Measurements from ENCODE around the gene CDK15. TPM values are rescaled to one million over a fixed set of nuclear protein-coding genes. Genes with fewer than 3 reads are reported as not detected.
"Not testable (repeated sequence)": the region's sequence is repeated elsewhere in the genome, so short reads cannot be mapped to it uniquely, and the experiment has no call there.

Gene CDK15
- total RNA-seq, 2 experiments from 2014 or later = not detected

- Mint-ChIP-seq H3K27ac (no peak overlapping the region), H3K9me3 (no peaks in the 10 kb centered on the region), H3K27me3 (peaks cover 16% of the 10 kb centered on the region), H3K36me3 (ENCODE audit: low read depth) (no peaks in the 10 kb centered on the region), H3K4me1 (no peaks in the 10 kb centered on the region), H3K4me3 (no peak overlapping the region)
- CTCF ChIA-PET = no interaction called here
- no peak for DNase-seq
- POLR2A ChIA-PET = no interaction called here
Measured at GRCh38 chr2:201821080-201821479, 14.7 kb downstream of the CDK15 start.

GRCh38 chr2:201824212-201824611 is 17.9 kb downstream of the CDK15 start:
- no peak overlapping the region for H3K4me3 Mint-ChIP-seq
- CTCF ChIA-PET = interaction anchor here (1.3 kb wide), 1 partner anchor 11 kb away, joined by 3 read pairs; no protein-coding TSS in a partner anchor
- H3K36me3 Mint-ChIP-seq (ENCODE audit: low read depth) = no peaks in the 10 kb centered on the region
- no peak overlapping the region for H3K27ac Mint-ChIP-seq
- POLR2A ChIA-PET = no interaction called here
- no peaks in the 10 kb centered on the region for H3K9me3 Mint-ChIP-seq
- H3K4me1 Mint-ChIP-seq = no peaks in the 10 kb centered on the region
- peaks cover 22% of the 10 kb centered on the region for H3K27me3 Mint-ChIP-seq
- DNase-seq = no peak

DNA sequence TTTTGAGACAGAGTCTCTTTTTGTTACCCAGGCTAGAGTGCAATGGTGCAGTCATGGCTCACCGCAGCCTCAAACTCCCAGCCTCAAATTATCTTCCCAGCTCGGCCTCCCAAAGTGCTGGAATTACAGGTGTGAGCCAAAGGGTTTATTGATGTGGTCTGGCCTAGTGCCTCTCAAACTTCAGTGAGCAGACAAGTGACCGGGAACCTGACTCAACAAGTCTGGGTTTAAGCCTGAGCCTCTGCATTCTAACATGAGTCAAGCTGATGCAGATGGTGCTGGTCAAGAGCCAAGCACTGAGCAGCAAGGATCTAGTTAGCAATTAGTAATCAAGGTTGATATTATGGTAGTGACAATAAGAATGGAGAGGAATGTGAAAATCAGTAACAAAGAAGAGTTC is 21.3 kb downstream of the CDK15 start:
- no peaks in the 10 kb centered on the region for H3K36me3 Mint-ChIP-seq (ENCODE audit: low read depth)
- DNase-seq = no peak
- H3K27ac Mint-ChIP-seq = no peak overlapping the region
- H3K27me3 Mint-ChIP-seq = peaks cover 27% of the 10 kb centered on the region
- no peak overlapping the region for H3K4me3 Mint-ChIP-seq
- ChIA-PET CTCF (no interaction called here), POLR2A (no interaction called here)
- H3K4me1 Mint-ChIP-seq = peaks cover 2% of the 10 kb centered on the region
- H3K9me3 Mint-ChIP-seq = no peaks in the 10 kb centered on the region

DNA sequence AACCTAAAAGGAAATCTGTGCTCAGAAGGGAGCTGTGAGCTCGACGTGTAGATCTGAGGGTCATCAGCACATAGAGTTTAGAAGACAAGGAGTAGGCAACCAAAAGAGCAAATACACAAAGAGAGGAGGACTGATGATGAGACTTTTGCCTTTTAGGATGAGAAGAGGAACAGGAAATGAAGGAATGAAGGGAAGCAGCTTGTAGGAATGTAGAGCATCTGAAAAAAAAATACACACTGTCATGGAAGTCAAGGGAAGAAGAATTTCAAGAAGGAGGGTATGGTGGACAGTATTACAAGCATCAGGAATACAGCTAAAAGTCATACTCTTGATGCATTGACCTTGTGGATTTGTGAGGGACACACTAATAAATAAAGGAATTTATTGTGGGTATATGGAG is 21.9 kb downstream of the CDK15 start:
- Mint-ChIP-seq H3K27ac (no peak overlapping the region), H3K4me1 (peaks cover 2% of the 10 kb centered on the region), H3K9me3 (no peaks in the 10 kb centered on the region), H3K27me3 (peaks cover 26% of the 10 kb centered on the region), H3K4me3 (no peak overlapping the region), H3K36me3 (ENCODE audit: low read depth) (no peaks in the 10 kb centered on the region)
- ChIA-PET CTCF (no interaction called here), POLR2A (no interaction called here)
- no peak for DNase-seq

DNA sequence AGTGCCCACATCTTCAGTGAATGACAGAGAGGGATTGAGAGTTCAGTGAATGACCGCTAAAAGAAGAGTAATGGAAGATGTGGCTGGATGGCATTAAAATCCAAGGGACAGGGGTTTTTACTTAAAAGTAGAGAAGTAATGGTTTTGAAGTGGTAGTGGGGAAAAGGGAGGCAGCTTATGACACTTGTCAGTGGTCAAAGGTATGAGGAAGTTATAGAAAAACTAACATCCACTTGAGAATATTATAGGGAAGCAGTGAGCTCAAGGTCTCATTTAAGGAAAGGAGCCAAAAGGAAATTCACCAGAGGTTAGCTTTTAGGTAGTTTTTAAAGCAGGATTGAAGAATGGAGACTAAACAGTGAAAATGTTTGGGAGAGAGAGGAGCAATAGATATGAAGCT is 24.3 kb downstream of the CDK15 start:
- no peaks in the 10 kb centered on the region for H3K36me3 Mint-ChIP-seq (ENCODE audit: low read depth)
- peaks cover 4% of the 10 kb centered on the region for H3K9me3 Mint-ChIP-seq
- H3K27ac Mint-ChIP-seq = no peak overlapping the region
- POLR2A ChIA-PET = no interaction called here
- CTCF ChIA-PET = no interaction called here
- H3K4me3 Mint-ChIP-seq = no peak overlapping the region
- peaks cover 2% of the 10 kb centered on the region for H3K4me1 Mint-ChIP-seq
- no peak for DNase-seq
- H3K27me3 Mint-ChIP-seq = peaks cover 22% of the 10 kb centered on the region

- H3K4me1 Mint-ChIP-seq = peaks cover 2% of the 10 kb centered on the region
- peaks cover 23% of the 10 kb centered on the region for H3K27me3 Mint-ChIP-seq
- POLR2A ChIA-PET = no interaction called here
- no peaks in the 10 kb centered on the region for H3K36me3 Mint-ChIP-seq (ENCODE audit: low read depth)
- DNase-seq = no peak
- no peak overlapping the region for H3K4me3 Mint-ChIP-seq
- peaks cover 4% of the 10 kb centered on the region for H3K9me3 Mint-ChIP-seq
- no peak overlapping the region for H3K27ac Mint-ChIP-seq
- CTCF ChIA-PET = interaction anchor here (0.9 kb wide), 1 partner anchor 29 kb away, joined by 3 read pairs; no protein-coding TSS in a partner anchor
Measured at GRCh38 chr2:201831469-201831868, 25.1 kb downstream of the CDK15 start.

GRCh38 chr2:201833781-201834180 is 27.4 kb downstream of the CDK15 start:
- H3K27me3 Mint-ChIP-seq = peaks cover 21% of the 10 kb centered on the region
- POLR2A ChIA-PET = no interaction called here
- DNase-seq = no peak
- no peak overlapping the region for H3K27ac Mint-ChIP-seq
- no peak overlapping the region for H3K4me3 Mint-ChIP-seq
- H3K4me1 Mint-ChIP-seq = peaks cover 2% of the 10 kb centered on the region
- no peaks in the 10 kb centered on the region for H3K36me3 Mint-ChIP-seq (ENCODE audit: low read depth)
- CTCF ChIA-PET = interaction anchor here (0.5 to 0.6 kb wide), 2 partner anchors 8 to 564 kb away, joined by 3 to 5 read pairs; no protein-coding TSS in a partner anchor
- peaks cover 4% of the 10 kb centered on the region for H3K9me3 Mint-ChIP-seq

DNA sequence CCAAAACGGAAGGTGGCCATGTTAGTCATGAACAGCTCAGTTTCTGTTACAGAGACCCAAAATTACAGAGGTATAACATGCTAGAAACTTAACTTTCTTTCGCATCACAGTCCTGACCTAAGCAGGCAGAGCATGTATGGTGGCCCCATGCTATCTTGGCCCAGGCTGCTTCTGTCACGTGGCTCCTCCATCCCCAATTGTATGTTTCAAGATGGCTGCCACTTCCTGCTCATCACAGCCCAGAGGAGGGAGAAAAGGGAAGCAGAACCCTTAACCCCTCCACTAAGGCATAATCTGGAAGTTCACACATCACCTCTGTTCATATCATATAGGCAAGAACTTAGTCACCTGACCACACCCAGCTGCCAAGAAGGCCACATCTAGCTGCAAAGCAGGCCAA is 28.7 kb downstream of the CDK15 start:
- H3K36me3 Mint-ChIP-seq (ENCODE audit: low read depth) = no peaks in the 10 kb centered on the region
- peaks cover 2% of the 10 kb centered on the region for H3K4me1 Mint-ChIP-seq
- H3K4me3 Mint-ChIP-seq = no peak overlapping the region
- ChIA-PET POLR2A (no interaction called here), CTCF (interaction anchor here (1.2 kb wide), 1 partner anchor 11 kb away, joined by 3 read pairs; no protein-coding TSS in a partner anchor)
- H3K9me3 Mint-ChIP-seq = peaks cover 4% of the 10 kb centered on the region
- no peak overlapping the region for H3K27ac Mint-ChIP-seq
- H3K27me3 Mint-ChIP-seq = peaks cover 21% of the 10 kb centered on the region
- DNase-seq = no peak

DNA sequence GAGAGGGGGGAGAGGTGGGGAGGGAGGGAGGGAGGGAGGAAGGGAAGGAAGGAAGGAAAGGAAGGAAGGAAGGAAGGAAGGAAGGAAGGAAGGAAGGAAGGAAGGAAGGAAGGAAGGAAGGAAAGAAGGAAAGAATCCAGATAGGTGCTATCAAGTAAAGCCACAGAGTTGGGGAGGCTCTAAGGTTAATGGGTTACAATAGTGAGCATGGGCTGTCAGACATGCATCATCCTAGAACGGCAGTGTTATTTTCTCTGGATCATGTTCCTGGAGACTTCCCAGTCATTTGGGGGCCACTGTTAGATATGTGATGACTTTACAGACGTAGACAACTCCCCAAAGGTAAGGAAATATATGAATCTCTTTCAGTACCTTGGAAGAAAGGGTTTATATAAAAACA is 31.1 kb downstream of the CDK15 start:
- peaks cover 13% of the 10 kb centered on the region for H3K27me3 Mint-ChIP-seq
- H3K27ac Mint-ChIP-seq = no peak overlapping the region
- ChIA-PET CTCF (no interaction called here), POLR2A (no interaction called here)
- H3K4me3 Mint-ChIP-seq = no peak overlapping the region
- no peaks in the 10 kb centered on the region for H3K4me1 Mint-ChIP-seq
- peaks cover 8% of the 10 kb centered on the region for H3K9me3 Mint-ChIP-seq
- DNase-seq = no peak
- no peaks in the 10 kb centered on the region for H3K36me3 Mint-ChIP-seq (ENCODE audit: low read depth)

- Mint-ChIP-seq H3K36me3 (ENCODE audit: low read depth) (no peaks in the 10 kb centered on the region), H3K4me1 (no peaks in the 10 kb centered on the region), H3K9me3 (peaks cover 8% of the 10 kb centered on the region), H3K27me3 (peaks cover 13% of the 10 kb centered on the region), H3K4me3 (no peak overlapping the region), H3K27ac (no peak overlapping the region)
- ChIA-PET CTCF (no interaction called here), POLR2A (no interaction called here)
- no peak for DNase-seq
Measured at GRCh38 chr2:201837824-201838431, 31.6 kb downstream of the CDK15 start.

DNA sequence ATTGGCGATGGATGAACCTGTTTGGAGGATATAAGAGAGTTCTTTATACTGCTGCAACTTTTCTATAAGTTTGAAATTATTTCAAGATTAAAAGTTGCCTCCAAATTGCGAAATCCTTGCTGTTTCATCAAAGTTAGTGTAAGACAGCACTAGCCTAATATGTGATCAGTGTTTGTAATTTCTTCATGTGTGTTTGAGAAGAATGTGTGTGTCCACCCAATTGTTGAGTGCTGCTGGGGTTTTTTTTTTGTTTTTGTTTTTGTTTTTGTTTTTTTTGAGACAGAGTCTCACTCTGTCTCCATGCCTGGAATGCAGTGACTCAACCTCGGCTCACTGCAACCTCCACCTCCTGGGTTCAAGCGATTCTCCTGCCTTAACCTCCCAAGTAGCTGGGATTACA is 33.4 kb downstream of the CDK15 start:
- Mint-ChIP-seq H3K36me3 (ENCODE audit: low read depth) (no peaks in the 10 kb centered on the region), H3K4me3 (no peak overlapping the region), H3K27me3 (peaks cover 13% of the 10 kb centered on the region), H3K4me1 (no peaks in the 10 kb centered on the region), H3K9me3 (peaks cover 8% of the 10 kb centered on the region), H3K27ac (no peak overlapping the region)
- no peak for DNase-seq
- CTCF ChIA-PET = no interaction called here
- POLR2A ChIA-PET = no interaction called here

DNA sequence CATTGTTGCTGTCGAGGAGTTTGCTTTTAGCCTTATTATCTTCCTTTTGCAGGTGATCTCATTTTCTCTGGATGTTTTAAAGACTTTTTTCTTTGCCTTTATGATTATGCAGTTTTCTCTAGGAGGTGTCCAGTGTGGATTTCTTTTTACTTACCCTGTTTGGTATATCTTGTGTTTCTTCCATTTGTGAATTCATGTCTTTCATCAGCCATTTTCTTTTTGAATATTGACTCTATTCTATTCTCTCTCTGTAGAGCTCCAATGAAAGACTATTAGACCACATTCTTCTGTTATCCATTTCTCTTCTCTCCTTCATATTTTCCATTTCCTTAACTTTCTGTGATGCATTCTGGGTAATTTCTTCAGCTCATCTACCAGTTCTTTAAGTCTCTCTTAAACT is 34.4 kb downstream of the CDK15 start:
- Mint-ChIP-seq H3K36me3 (ENCODE audit: low read depth) (no peaks in the 10 kb centered on the region), H3K27me3 (peaks cover 13% of the 10 kb centered on the region), H3K4me3 (no peak overlapping the region), H3K9me3 (peaks cover 4% of the 10 kb centered on the region), H3K4me1 (no peaks in the 10 kb centered on the region), H3K27ac (no peak overlapping the region)
- CTCF ChIA-PET = interaction anchor here (0.9 kb wide), 1 partner anchor 19 kb away, joined by 3 read pairs; no protein-coding TSS in a partner anchor
- DNase-seq = no peak
- POLR2A ChIA-PET = no interaction called here

DNA sequence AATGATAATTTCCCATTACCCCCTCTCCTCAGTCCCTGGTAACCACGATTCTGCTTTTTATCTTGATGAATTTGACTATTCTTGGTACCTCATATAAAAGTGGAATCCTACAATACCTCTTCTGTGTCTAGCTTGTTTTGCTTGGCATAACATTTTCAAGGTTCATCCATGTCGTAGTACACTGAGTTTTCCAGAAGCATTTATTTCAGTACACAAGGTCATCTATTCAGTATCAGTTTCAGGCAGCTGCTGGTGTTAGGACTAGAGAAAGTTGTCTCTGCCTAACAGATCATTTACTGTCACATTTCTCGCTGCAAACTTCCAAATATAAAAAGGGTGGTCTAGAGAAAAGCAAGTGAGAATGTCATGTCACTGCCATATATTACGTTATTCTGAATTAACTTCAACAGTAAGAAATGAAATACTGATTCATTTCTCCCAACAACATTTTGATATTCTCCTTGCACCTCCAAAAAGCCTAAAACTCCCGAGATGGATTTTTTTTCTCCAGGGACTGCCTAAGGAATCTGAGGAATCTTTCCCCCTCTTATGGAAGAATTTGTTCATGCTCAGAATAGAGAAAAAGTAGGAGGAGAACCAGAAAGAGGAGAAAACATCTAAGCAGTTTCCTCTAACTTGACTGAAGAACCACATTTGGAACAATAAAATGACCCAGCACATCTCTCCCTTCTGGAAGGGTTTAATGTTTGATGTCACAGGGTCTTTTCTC is 36.0 kb downstream of the CDK15 start:
- ChIA-PET CTCF (no interaction called here), POLR2A (no interaction called here)
- Mint-ChIP-seq H3K4me1 (no peaks in the 10 kb centered on the region), H3K9me3 (peaks cover 4% of the 10 kb centered on the region), H3K27me3 (peaks cover 9% of the 10 kb centered on the region), H3K27ac (no peak overlapping the region), H3K4me3 (no peak overlapping the region), H3K36me3 (ENCODE audit: low read depth) (no peaks in the 10 kb centered on the region)
- no peak for DNase-seq

DNA sequence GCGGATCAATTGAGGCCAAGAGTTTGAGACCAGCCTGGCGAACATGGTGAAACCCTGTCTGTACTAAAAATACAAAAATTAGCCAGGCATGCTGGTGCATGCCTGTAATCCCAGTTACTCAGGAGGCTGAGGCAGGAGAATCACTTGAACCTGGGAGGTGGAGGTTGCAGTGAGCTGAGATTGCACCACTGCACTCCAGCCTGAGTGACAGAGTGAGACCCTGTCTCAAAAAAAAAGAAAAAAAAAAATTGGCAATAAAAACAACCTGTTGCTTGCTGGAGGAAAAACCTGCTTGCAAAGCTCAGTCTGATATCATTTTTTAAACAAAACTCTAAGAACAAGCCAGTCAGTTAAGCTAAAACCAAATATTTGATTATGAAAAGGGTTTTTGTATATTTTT is 38.6 kb downstream of the CDK15 start:
- CTCF ChIA-PET; H3K4me3 Mint-ChIP-seq; DNase-seq; H3K27ac Mint-ChIP-seq; H3K4me1 Mint-ChIP-seq; H3K27me3 Mint-ChIP-seq; H3K9me3 Mint-ChIP-seq; POLR2A ChIA-PET; H3K36me3 Mint-ChIP-seq (ENCODE audit: low read depth): not testable (repeated sequence)
